SU-DHL-6 (cell line): ENCODE measurements around the gene SFTPB.

Source experiments
- H2AFZ ChIP-seq: fragments of 200-600 bp; sonication (generic); 2 replicates; pipeline ENCODE4 v1.6.1; 2014; ENCODE audit warnings: low read depth, mild to moderate bottlenecking, moderate library complexity, mixed read lengths, antibody characterized with exemption, low read length; ENCODE audit not compliant: severe bottlenecking
- H3F3A ChIP-seq: fragments of 200-600 bp; shearing (Covaris generic); 2 replicates; pipeline ENCODE4 v1.6.0; 2016; ENCODE audit warnings: antibody characterized with exemption, mild to moderate bottlenecking; ENCODE audit not compliant: insufficient read depth
- H3K27ac ChIP-seq: fragments of 200-600 bp; sonication (generic); 2 replicates; pipeline ENCODE4 v1.5.1; 2016; ENCODE audit warnings: low read depth, mild to moderate bottlenecking, low read length, moderate library complexity, mixed read lengths
- H3K27me3 ChIP-seq: fragments of 200-600 bp; sonication (generic), shearing (Covaris generic); 2 replicates; pipeline ENCODE4 v1.6.0; 2014; ENCODE audit warnings: mild to moderate bottlenecking, low read length
- H3K36me3 ChIP-seq: fragments of 200-600 bp; sonication (generic); 2 replicates; pipeline ENCODE4 v1.6.1; 2014; ENCODE audit warnings: mild to moderate bottlenecking, low read length, mixed read lengths
- H3K4me2 ChIP-seq: fragments of 300-600, 200-600 bp; shearing (Covaris generic), sonication (generic); 2 replicates; pipeline ENCODE4 v1.6.0; 2014; ENCODE audit warnings: low read length, low read depth, mild to moderate bottlenecking; ENCODE audit not compliant: poor library complexity, severe bottlenecking
- H3K4me3 ChIP-seq: fragments of 200-600 bp; sonication (generic); 2 replicates; pipeline ENCODE4 v1.5.1; 2014; ENCODE audit warnings: antibody characterized with exemption, low read length, mild to moderate bottlenecking, mixed read lengths; ENCODE audit not compliant: insufficient read depth, poor library complexity, severe bottlenecking
- H3K79me2 ChIP-seq: fragments of 200-600 bp; sonication (generic); 2 replicates; pipeline ENCODE4 v1.6.1; 2014; ENCODE audit warnings: mild to moderate bottlenecking, low read length, moderate library complexity; ENCODE audit not compliant: insufficient read depth
- H3K9ac ChIP-seq: fragments of 200-600 bp; sonication (generic); 2 replicates; pipeline ENCODE4 v1.7.0; 2014; ENCODE audit warnings: mild to moderate bottlenecking, low read length
- H3K9me2 ChIP-seq: fragments of 200-600 bp; sonication (generic); replicated peaks from 2 replicates; pipeline ENCODE4 v1.6.1; 2014; ENCODE audit warnings: low read length; ENCODE audit not compliant: insufficient read depth
- H3K9me3 ChIP-seq: fragments of 200-600 bp; sonication (generic); 2 replicates; pipeline ENCODE4 v1.6.1; 2014; ENCODE audit warnings: low read length, mixed read lengths; ENCODE audit not compliant: insufficient read depth
- H4K20me1 ChIP-seq: fragments of 200-600 bp; sonication (generic); 2 replicates; pipeline ENCODE4 v1.6.1; 2014; ENCODE audit warnings: low read depth, mild to moderate bottlenecking, antibody characterized with exemption, low read length, moderate library complexity, mixed read lengths
- EZH2phosphoT487 ChIP-seq: fragments of 200-600 bp; sonication (generic), shearing (Covaris generic); conservative IDR thresholded peaks from 2 replicates; pipeline ENCODE4 v1.6.1; 2018; ENCODE audit warnings: mild to moderate bottlenecking, antibody characterized with exemption, low read length, moderate library complexity, mixed read lengths
- TF ChIP-seq, protein P1 (sequence below): fragments of 200-600 bp; sonication (generic); IDR thresholded peaks from one replicate; pipeline ENCODE4 v1.5.1; 2017; ENCODE audit warnings: antibody characterized with exemption, mild to moderate bottlenecking, low read length, moderate library complexity; ENCODE audit not compliant: insufficient read depth, poor library complexity, severe bottlenecking

SFTPB gene

DNA sequence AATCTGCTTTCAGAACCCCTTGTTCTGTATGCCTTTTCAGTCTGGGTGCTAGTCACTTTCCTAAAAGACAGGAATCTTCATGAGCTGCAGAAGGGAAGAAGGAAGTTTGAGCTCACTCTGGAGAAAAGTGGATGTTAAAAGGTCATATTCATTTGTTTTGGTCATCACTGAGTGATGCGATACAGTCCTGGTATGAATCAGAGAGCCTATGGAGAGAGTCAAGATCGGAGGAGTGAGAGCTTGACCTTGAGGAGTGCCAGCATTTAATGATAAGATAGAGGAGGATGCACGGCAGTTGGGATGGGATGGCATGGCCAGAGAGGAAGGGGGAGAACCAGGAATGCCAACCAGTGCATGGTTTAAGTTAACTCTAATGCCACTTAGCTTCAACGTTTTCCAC is 32.4 kb downstream of the SFTPB start:
- Histone ChIP-seq H3K4me2 (no peak overlapping the region), H3K9ac (no peak overlapping the region), H3K79me2 (peaks cover 9% of the 10 kb centered on the region; the same call in 1 of the 2 replicates)

DNA sequence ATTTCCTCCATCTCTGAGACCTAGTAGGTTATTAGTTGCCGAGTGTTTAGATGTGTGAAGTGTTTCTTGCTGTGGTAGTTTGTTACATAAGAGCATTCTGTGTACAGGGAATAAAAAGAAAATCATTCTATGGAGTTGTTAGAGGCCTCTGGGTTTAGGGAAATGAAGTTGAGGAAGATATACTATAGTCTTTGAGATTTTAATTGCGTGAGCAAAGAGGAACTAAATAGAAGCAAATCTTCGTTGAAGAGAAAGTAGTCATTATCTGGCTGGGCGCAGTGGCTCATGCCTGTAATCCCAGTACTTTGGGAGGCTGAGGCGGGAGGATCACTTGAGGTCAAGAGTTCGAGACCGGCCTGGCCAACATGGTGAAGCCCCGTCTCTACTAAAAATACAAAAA is 33.0 kb downstream of the SFTPB start:
- H3K9me3 ChIP-seq, result no peaks in the 10 kb centered on the region
- H4K20me1 ChIP-seq, result no peaks in the 10 kb centered on the region
- no peak overlapping the region for H2AFZ ChIP-seq
- no peak for TF ChIP-seq EZH2phosphoT487
- TF ChIP-seq, protein P1, sequence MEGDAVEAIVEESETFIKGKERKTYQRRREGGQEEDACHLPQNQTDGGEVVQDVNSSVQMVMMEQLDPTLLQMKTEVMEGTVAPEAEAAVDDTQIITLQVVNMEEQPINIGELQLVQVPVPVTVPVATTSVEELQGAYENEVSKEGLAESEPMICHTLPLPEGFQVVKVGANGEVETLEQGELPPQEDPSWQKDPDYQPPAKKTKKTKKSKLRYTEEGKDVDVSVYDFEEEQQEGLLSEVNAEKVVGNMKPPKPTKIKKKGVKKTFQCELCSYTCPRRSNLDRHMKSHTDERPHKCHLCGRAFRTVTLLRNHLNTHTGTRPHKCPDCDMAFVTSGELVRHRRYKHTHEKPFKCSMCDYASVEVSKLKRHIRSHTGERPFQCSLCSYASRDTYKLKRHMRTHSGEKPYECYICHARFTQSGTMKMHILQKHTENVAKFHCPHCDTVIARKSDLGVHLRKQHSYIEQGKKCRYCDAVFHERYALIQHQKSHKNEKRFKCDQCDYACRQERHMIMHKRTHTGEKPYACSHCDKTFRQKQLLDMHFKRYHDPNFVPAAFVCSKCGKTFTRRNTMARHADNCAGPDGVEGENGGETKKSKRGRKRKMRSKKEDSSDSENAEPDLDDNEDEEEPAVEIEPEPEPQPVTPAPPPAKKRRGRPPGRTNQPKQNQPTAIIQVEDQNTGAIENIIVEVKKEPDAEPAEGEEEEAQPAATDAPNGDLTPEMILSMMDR, result no peak
- no peak overlapping the region for H3K9ac ChIP-seq
- H3K4me2 ChIP-seq, result no peak overlapping the region
- H3F3A ChIP-seq, result peaks cover 20% of the 10 kb centered on the region; the same call in 1 of the 2 replicates
- no peak overlapping the region for H3K4me3 ChIP-seq
- peaks cover 9% of the 10 kb centered on the region; the same call in 1 of the 2 replicates for H3K79me2 ChIP-seq
- H3K27me3 ChIP-seq, result no peaks in the 10 kb centered on the region
- no peak overlapping the region for H3K27ac ChIP-seq
- H3K36me3 ChIP-seq, result peaks cover 36% of the 10 kb centered on the region; the same call in 1 of the 2 replicates
- H3K9me2 ChIP-seq, result no peaks in the 10 kb centered on the region

More for the DNA sequence above, 32.4 kb downstream of the SFTPB start:
- H3F3A ChIP-seq, result peaks cover 20% of the 10 kb centered on the region; the same call in 1 of the 2 replicates
- no peaks in the 10 kb centered on the region for H3K9me3 ChIP-seq
- H4K20me1 ChIP-seq, result no peaks in the 10 kb centered on the region
- TF ChIP-seq, protein P1, result no peak
- TF ChIP-seq EZH2phosphoT487, result no peak
- H3K27me3 ChIP-seq, result no peaks in the 10 kb centered on the region
- H2AFZ ChIP-seq, result no peak overlapping the region
- H3K4me3 ChIP-seq, result no peak overlapping the region
- H3K36me3 ChIP-seq, result peaks cover 30% of the 10 kb centered on the region; the same call in 1 of the 2 replicates
- no peak overlapping the region for H3K27ac ChIP-seq
- no peaks in the 10 kb centered on the region for H3K9me2 ChIP-seq

DNA sequence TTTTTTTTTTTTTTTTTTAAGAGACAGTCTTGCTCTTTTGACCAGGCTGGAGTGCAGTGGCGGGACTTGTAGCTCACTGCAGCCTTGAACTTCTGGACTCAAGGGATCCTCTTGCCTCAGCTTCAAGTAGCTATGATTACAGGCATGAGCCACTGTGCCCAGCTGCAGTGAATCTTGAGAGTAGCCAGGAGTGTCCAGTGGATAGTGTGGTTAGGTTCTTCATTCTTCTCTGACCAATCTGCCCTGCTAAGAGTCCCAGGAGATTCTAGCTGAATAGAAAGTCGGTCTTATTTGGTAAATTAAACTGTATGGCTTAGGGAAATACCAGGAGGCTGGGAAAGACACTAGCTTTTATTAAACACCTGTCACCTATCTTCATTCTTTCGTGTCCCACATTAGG is 36.7 kb downstream of the SFTPB start:
- Histone ChIP-seq H3K9me2 (no peaks in the 10 kb centered on the region), H3K79me2 (peaks cover 11% of the 10 kb centered on the region; the same call in 1 of the 2 replicates), H3K4me3 (no peak overlapping the region), H3K27me3 (no peaks in the 10 kb centered on the region), H3K9ac (no peak overlapping the region), H3K27ac (no peak overlapping the region), H4K20me1 (no peaks in the 10 kb centered on the region), H3F3A (peaks cover 9% of the 10 kb centered on the region; the same call in 1 of the 2 replicates), H2AFZ (no peak overlapping the region), H3K36me3 (peaks cover 33% of the 10 kb centered on the region; the same call in 1 of the 2 replicates), H3K9me3 (no peaks in the 10 kb centered on the region), H3K4me2 (no peak overlapping the region)
- TF ChIP-seq, protein P1, result no peak
- no peak for TF ChIP-seq EZH2phosphoT487
